Hepatocyte (in vitro differentiated cells): Measurements from ENCODE around the gene ARHGAP6. TPM values are rescaled to one million over a fixed set of nuclear protein-coding genes. Genes with fewer than 3 reads are reported as not detected.

ENCODE experiments used
- DNase-seq: peaks from one replicate; pipeline ENCODE4 v3.0.0-alpha.2; 2016; ENCODE audit warnings: low spot score
- H2AFZ ChIP-seq: fragments of 200-600 bp; sonication (generic); 2 replicates; pipeline ENCODE4 v1.6.0; 2016; ENCODE audit warnings: antibody characterized with exemption, mild to moderate bottlenecking
- H3K27ac ChIP-seq: fragments of 200-600 bp; sonication (generic); 2 replicates; pipeline ENCODE4 v1.5.1; 2016; ENCODE audit warnings: mild to moderate bottlenecking
- H3K27me3 ChIP-seq: fragments of 200-600 bp; sonication (generic); 2 replicates; pipeline ENCODE4 v1.6.1; 2016
- H3K36me3 ChIP-seq: fragments of 200-600 bp; sonication (generic); replicated peaks from 2 replicates; pipeline ENCODE4 v1.5.1; 2016; ENCODE audit warnings: low read depth; ENCODE audit not compliant: insufficient read depth
- H3K4me1 ChIP-seq: fragments of 200-600 bp; sonication (generic); 2 replicates; pipeline ENCODE4 v1.5.1; 2016; ENCODE audit warnings: mild to moderate bottlenecking, moderate library complexity; ENCODE audit not compliant: insufficient read depth
- H3K4me2 ChIP-seq: fragments of 200-600 bp; sonication (generic); 2 replicates; pipeline ENCODE4 v1.6.0; 2016
- H3K4me3 ChIP-seq: fragments of 200-600 bp; sonication (generic); 2 replicates; pipeline ENCODE4 v1.5.1; 2016; ENCODE audit warnings: mild to moderate bottlenecking
- H3K79me2 ChIP-seq: fragments of 200-600 bp; sonication (generic); 2 replicates; pipeline ENCODE4 v1.6.0; 2017; ENCODE audit warnings: mild to moderate bottlenecking
- H3K9me2 ChIP-seq: fragments of 200-600 bp; sonication (generic); replicated peaks from 2 replicates; pipeline ENCODE4 v1.6.0; 2017; ENCODE audit warnings: mild to moderate bottlenecking; ENCODE audit not compliant: insufficient read depth
- H3K9me3 ChIP-seq: fragments of 200-600 bp; sonication (generic); 2 replicates; pipeline ENCODE4 v1.5.1; 2016; ENCODE audit warnings: low read depth, mild to moderate bottlenecking
- H4K20me1 ChIP-seq: fragments of 200-600 bp; sonication (generic); 2 replicates; pipeline ENCODE4 v1.6.0; 2016; ENCODE audit warnings: mild to moderate bottlenecking; ENCODE audit not compliant: insufficient read depth, poor library complexity, severe bottlenecking
- EZH2 ChIP-seq: fragments of 200-600 bp; sonication (generic); IDR thresholded peaks from 2 replicates; pipeline ENCODE4 v1.6.1; 2016; ENCODE audit warnings: antibody characterized with exemption, mild to moderate bottlenecking, borderline replicate concordance
- EZH2phosphoT487 ChIP-seq: fragments of 200-600 bp; sonication (generic); IDR thresholded peaks from one replicate; pipeline ENCODE4 v1.6.1; 2018; ENCODE audit warnings: antibody characterized with exemption, mild to moderate bottlenecking, low read depth, moderate library complexity; ENCODE audit not compliant: unreplicated experiment, severe bottlenecking
- WGBS: methylation state at CpG from one replicate; pipeline ENCODE4 v1.1.6; 2016; ENCODE audit warnings: low lambda C conversion rate; ENCODE audit errors: missing lambda C conversion rate; 5-methylcytosine and 5-hydroxymethylcytosine counted together
- polyA plus RNA-seq: library from polyadenylated mRNA; unstranded; fragments of >200 nt; fragmentation: Nextera tagmentation; extraction: Ambion mirVana; gene quantifications from 2 replicates; pipeline ENCODE4 v1.2.1, GENCODE V29; 2016
- total RNA-seq: library from RNA; depleted of rRNA; stranded (reverse); fragments of >200 nt; gene quantifications from 2 replicates; pipeline ENCODE4 v1.2.3, GENCODE V29; 2014
- TF ChIP-seq, protein P1 (sequence below): fragments of 200-600 bp; sonication (generic); IDR thresholded peaks from 2 replicates; pipeline ENCODE4 v1.5.1; 2016; ENCODE audit warnings: antibody characterized with exemption, mild to moderate bottlenecking; ENCODE audit not compliant: poor library complexity

Gene ARHGAP6
- total and polyA plus RNA-seq, 2 experiments from 2014 or later, result 4.9 to 6.9 TPM

- Histone ChIP-seq H3K9me2 (no peaks in the 10 kb centered on the region), H2AFZ (no peak overlapping the region), H3K9me3 (no peaks in the 10 kb centered on the region), H3K4me2 (no peak overlapping the region), H3K27me3 (no peaks in the 10 kb centered on the region), H4K20me1 (no peaks in the 10 kb centered on the region), H3K4me1 (peaks cover 3% of the 10 kb centered on the region), H3K79me2 (peaks cover 3% of the 10 kb centered on the region), H3K27ac (no peak overlapping the region), H3K36me3 (no peaks in the 10 kb centered on the region), H3K4me3 (no peak overlapping the region)
- WGBS, result 49% methylated on average over 2 of the region's 2 CpGs
- DNase-seq, result no peak
- no peak for TF ChIP-seq EZH2phosphoT487
- no peak for TF ChIP-seq EZH2
Measured at GRCh38 chrX:11346121-11346682, 319.5 kb downstream of the ARHGAP6 start.

DNA sequence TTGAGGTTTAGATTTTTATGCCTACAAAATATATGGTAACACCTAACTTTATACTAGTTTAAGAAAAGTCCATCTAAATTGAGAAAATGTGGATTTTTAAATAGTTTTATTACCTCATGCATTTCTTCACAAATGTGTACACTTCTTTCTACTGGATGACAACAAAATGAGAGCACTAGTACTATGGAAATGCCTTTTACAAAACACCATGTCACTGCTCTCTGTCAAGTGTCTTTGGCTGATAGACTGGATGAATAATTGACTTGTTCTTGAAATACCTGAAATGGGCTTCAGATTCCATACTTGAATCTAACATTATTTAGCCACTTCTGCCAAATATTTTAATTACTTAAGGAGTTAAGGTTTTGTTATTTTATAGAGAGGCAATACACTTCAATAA lies 323.0 kb downstream of the ARHGAP6 start:
- no peak overlapping the region for H3K27ac ChIP-seq
- H4K20me1 ChIP-seq, result no peaks in the 10 kb centered on the region
- H3K4me1 ChIP-seq, result no peaks in the 10 kb centered on the region
- no peak for DNase-seq
- H3K9me3 ChIP-seq, result no peaks in the 10 kb centered on the region
- H3K4me2 ChIP-seq, result no peak overlapping the region
- H3K27me3 ChIP-seq, result no peaks in the 10 kb centered on the region
- H3K4me3 ChIP-seq, result no peak overlapping the region
- H3K36me3 ChIP-seq, result no peaks in the 10 kb centered on the region
- no peaks in the 10 kb centered on the region for H3K9me2 ChIP-seq
- no peaks in the 10 kb centered on the region for H3K79me2 ChIP-seq
- TF ChIP-seq EZH2phosphoT487, result no peak
- TF ChIP-seq EZH2, result no peak
- TF ChIP-seq, protein P1, sequence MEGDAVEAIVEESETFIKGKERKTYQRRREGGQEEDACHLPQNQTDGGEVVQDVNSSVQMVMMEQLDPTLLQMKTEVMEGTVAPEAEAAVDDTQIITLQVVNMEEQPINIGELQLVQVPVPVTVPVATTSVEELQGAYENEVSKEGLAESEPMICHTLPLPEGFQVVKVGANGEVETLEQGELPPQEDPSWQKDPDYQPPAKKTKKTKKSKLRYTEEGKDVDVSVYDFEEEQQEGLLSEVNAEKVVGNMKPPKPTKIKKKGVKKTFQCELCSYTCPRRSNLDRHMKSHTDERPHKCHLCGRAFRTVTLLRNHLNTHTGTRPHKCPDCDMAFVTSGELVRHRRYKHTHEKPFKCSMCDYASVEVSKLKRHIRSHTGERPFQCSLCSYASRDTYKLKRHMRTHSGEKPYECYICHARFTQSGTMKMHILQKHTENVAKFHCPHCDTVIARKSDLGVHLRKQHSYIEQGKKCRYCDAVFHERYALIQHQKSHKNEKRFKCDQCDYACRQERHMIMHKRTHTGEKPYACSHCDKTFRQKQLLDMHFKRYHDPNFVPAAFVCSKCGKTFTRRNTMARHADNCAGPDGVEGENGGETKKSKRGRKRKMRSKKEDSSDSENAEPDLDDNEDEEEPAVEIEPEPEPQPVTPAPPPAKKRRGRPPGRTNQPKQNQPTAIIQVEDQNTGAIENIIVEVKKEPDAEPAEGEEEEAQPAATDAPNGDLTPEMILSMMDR, result no peak
- no peak overlapping the region for H2AFZ ChIP-seq

- Histone ChIP-seq H3K4me3 (no peak overlapping the region), H3K27ac (peak overlapping the region; percentile 38), H4K20me1 (no peaks in the 10 kb centered on the region), H3K79me2 (no peaks in the 10 kb centered on the region), H3K9me2 (no peaks in the 10 kb centered on the region), H3K27me3 (no peaks in the 10 kb centered on the region), H2AFZ (no peak overlapping the region), H3K36me3 (no peaks in the 10 kb centered on the region), H3K4me1 (no peaks in the 10 kb centered on the region), H3K4me2 (peak overlapping the region; percentile 21), H3K9me3 (no peaks in the 10 kb centered on the region)
- DNase-seq, result peak; percentile 50
- TF ChIP-seq EZH2phosphoT487, result no peak
- TF ChIP-seq, protein P1, result no peak
- WGBS, result 59% methylated on average over 10 of the region's 10 CpGs
Measured at GRCh38 chrX:11341274-11342201, 324.2 kb downstream of the ARHGAP6 start.
